HG03039 (cell line): ENCODE results near the gene SPATA22.
"Not testable (repeated sequence)": the region's sequence is repeated elsewhere in the genome, so short reads cannot be mapped to it uniquely, and the experiment has no call there.

Experiments
- ATAC-seq: cut with Tn5 transposase; IDR thresholded peaks from one replicate; pipeline ENCODE4 v1.9.1; 2021; ENCODE audit warnings: mild to moderate bottlenecking, moderate library complexity; ENCODE audit not compliant: unreplicated experiment

The SPATA22 gene, protein sequence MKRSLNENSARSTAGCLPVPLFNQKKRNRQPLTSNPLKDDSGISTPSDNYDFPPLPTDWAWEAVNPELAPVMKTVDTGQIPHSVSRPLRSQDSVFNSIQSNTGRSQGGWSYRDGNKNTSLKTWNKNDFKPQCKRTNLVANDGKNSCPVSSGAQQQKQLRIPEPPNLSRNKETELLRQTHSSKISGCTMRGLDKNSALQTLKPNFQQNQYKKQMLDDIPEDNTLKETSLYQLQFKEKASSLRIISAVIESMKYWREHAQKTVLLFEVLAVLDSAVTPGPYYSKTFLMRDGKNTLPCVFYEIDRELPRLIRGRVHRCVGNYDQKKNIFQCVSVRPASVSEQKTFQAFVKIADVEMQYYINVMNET

GRCh38 chr17:3471599-3471998, at the start of gene SPATA22:
Gene SPATA22, minus strand, starts transcription at chr17:3471819. Its CDS starts 2,494 bp downstream, at chr17:3469325.
- no peak for ATAC-seq

DNA sequence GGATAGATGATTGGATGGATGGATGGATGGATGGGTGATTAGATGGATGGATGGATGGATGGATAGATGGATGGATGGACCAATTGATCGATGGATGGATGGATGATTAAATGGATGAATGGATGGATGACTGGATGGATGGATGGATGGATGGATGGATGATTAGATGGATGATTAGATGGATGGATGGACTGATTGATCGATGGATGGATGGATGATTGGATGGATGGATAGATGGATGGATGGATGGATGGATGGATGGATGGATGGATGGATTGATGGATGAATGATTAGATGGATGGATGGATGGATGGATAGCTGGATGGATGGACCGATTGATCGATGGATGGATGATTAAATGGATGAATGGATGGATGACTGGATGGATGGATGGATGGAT, 47.9 kb upstream of the SPATA22 start:
- ATAC-seq, result not testable (repeated sequence)

- no peak for ATAC-seq
Observed at GRCh38 chr17:3514873-3515272, 43.3 kb upstream of the SPATA22 start.

- not testable (repeated sequence) for ATAC-seq
Observed at GRCh38 chr17:3514167-3514566, 42.5 kb upstream of the SPATA22 start.

DNA sequence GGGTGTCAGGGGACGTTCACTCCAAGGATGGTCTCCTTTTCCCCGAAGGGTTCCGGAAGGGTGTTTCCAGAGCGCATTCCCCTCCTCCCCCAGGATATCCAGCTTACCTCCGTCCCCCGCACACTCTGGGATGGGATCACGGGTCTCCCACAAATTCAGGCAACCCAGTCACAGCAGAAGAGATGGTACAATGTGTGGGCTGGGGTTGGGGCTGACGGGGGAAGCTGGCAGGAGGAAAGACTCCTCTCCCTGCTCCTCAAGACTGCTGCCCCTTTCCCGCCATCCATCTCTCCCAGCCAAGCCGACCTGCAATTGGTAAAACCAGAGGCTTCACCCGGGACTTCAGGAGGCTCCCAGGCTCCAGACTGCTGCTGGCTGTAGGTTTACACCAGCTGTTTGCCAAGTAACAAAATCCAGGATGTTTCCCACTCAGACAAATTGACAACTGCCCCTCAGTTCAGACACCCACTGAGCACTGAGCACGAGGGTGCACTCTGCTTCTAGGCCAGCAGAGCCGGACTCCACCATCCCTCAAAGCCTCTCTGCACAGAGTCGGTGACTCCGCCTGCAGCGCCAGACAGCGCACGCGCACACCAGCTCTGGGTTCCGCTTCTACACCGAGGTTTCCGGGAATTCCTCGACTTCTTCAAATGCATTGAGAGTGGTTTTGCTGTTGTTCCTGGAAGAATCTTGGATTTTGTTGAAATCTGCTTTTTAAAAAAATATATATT, 41.9 kb upstream of the SPATA22 start:
- ATAC-seq, result no peak

DNA sequence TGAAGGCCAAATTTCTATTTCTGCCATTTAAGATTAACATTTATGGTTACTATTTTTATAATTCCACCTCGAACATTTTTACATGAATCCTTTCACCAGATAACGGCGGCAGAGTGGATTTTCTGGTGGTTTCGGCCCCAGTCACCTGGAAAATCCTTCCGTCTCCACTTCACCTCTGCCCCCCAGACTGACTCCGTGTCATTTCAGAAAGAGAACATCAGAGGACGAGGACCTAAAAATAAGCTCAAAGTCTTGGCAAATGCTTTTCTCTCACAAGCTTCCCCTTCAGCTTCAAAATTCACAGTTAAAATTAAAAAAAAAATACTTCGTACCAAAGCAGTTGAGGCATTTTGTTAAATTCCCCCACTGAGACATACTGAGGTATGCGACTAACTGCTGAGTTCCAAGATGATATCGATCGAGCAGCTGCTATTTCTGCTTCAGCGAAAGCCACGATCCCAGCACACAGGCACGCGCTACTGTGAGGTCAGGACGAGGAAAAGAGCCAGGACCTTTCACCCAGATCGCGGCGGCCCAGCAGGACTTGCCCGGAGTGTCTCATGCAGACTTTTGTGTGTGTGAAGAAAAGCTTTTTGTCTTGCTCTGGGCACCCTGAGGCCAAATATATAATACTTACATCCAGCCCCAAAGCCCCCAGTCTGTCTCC, 41.0 kb upstream of the SPATA22 start:
- no peak for ATAC-seq

GRCh38 chr17:3511852-3512504, 40.4 kb upstream of the SPATA22 start:
- no peak for ATAC-seq

- ATAC-seq, result no peak
Observed at GRCh38 chr17:3510090-3510489, 38.5 kb upstream of the SPATA22 start.

GRCh38 chr17:3507869-3508268, 36.2 kb upstream of the SPATA22 start:
- no peak for ATAC-seq

- ATAC-seq, result no peak
Observed at GRCh38 chr17:3507071-3507470, 35.5 kb upstream of the SPATA22 start.

- ATAC-seq, result no peak
Observed at GRCh38 chr17:3506054-3506453, 34.4 kb upstream of the SPATA22 start.

DNA sequence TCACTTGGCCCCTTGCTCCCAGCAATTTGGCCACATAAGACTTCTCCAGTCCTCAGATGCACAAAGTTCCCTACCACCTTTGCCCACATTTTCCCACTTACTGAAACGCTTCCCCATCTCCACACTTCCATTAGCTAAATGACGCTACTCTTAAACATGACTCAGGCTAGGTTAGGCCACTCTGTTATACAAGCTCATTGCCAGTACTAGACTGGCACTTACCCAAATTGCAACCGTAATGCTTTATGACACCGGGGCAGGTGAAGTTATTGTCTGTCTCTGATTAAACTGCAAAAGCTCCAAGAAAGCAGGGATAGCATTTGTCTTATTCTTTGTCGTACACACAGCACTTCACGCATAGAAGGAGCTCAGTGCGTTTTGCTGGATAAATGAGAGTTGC, 33.4 kb upstream of the SPATA22 start:
- no peak for ATAC-seq

- no peak for ATAC-seq
Observed at GRCh38 chr17:3503285-3503684, 31.7 kb upstream of the SPATA22 start.

DNA sequence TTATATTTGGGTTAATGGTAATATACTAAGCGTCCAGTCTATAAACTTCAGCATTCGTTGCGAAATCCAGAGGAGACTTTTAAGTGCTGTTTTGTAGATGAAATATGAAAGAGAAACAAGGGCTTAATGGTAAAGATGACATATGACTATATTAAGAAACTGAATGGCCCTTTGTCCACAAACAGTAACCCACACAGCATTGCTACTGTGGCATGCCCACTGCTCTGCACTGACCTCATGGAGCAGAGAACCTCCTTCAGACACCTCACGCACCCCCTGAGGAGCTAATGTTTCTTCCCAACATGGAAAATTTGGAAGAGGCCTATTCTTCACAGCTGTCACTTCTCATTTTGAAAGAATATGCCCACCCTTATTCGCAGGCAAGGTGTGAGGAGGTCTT, 30.8 kb upstream of the SPATA22 start:
- no peak for ATAC-seq

DNA sequence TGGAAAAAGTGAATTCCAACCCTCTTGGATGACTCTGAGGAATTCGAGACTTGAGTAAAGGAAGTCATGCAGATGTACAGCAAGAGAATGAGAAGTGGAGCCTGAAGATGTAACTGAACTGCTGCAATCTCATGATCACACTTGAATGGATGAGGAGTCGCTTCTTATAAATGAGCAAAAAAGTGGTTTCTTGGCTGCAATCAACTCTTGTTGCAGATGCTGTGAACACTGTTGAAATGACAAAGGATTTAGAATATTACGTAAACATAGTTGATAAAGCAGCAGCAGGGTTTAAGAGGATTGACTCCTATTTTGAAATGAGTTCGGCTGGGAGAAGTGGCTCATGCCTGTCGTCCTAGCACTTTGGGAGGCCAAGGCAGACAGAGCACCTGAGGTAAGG, 29.7 kb upstream of the SPATA22 start:
- no peak for ATAC-seq

DNA sequence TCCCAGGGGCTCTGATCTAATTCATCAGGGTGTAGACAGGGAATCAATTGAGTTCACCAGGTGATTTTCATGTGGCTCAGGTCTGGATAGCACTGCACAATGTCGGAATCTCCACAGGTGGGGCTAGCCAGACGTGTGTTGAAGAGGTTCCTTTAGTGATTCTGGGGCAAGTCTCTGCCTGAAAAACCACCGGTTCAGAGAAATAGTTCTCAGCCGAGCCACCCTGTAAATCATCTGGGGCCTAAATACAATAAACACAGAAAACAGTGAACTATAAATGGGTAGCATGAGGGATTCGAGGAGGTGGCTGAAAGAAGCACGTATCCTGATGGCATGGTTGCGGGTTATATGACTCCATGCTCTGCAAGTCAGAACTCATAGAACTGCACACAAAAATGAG, 25.5 kb upstream of the SPATA22 start:
- no peak for ATAC-seq

DNA sequence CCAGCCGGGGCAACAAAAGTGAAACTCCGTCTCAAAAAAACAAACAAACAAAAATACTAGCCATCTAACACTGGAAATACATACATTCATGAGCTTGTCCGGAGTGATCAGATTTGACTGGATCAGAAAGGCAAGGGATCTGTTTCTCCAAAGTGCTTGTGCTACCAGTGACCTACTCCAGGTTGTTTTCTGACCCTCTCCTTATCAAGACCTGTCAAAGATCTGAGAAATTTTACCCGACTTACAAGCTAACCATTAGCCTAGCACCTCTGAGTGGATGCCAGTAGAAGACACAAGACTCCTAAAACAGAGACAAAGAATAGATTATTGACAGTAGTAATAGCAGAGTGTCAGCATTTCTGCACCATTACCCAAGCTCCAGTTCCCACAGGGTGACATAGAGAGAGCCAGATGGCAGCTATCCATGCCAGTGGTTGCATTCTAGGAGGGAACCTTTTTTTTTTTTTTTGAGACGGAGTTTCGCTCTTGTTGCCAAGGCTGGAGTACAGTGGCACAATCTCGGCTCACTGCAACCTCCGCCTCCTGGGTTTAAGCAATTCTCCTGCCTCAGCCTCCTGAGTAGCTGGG, 14.0 kb upstream of the SPATA22 start:
- no peak for ATAC-seq

- no peak for ATAC-seq
Observed at GRCh38 chr17:3482852-3483251, 11.2 kb upstream of the SPATA22 start.

GRCh38 chr17:3479988-3480387, 8.4 kb upstream of the SPATA22 start:
- ATAC-seq, result no peak

GRCh38 chr17:3475812-3476610, 4.4 kb upstream of the SPATA22 start, which contains the start of gene ASPA:
Gene ASPA, plus strand, starts transcription at chr17:3475997. Its CDS starts 163 bp downstream, at chr17:3476160.
- no peak for ATAC-seq
